SK-N-MC (cell line): ENCODE results near the gene MEGF8.

Experiments used
- EZH2 ChIP-seq: fragments of 200-600 bp; sonication (generic); IDR thresholded peaks from one replicate; pipeline ENCODE4 v1.6.1; 2017; ENCODE audit warnings: antibody characterized with exemption
- FOXP2 ChIP-seq: optimal IDR thresholded peaks from 2 replicates; pipeline ENCODE3; 2011; ENCODE audit warnings: mild to moderate bottlenecking, moderate library complexity; ENCODE audit not compliant: insufficient read depth; ENCODE audit errors: extremely low read length, control extremely low read depth
- POLR2AphosphoS5 ChIP-seq: IDR thresholded peaks from 2 replicates; pipeline ENCODE4 v1.6.1; 2012; ENCODE audit warnings: mild to moderate bottlenecking, low read depth, low read length, borderline replicate concordance

DNA sequence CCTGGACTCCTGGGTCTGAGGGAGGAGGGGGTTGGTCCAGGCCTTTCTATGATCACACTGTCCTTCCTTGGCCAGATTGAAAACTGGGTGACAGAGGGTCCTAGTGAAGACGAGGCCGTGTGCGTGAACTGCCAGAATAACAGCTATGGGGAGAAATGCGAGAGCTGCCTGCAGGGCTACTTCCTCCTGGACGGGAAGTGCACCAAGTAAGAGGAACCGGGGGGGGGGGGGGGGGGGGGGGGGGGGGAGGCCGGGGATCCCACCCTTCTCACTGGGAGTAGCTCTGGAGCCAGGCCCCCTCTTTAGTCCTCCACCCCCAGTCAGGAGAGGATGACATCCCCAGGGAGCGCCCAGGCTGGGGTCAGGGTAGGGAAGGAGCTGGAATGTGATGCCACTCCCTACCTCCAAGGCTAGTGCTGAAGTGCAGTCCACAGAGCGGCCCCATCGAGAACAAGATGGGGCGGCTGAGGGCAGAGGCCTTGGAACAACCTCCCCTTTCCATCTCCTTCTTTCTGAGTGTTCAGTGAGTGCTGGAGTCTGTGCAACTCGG, 45.3 kb downstream of the MEGF8 start:
- no peak for TF ChIP-seq EZH2
- TF ChIP-seq POLR2AphosphoS5: no peak
- no peak for TF ChIP-seq FOXP2
